Neural progenitor cell (in vitro differentiated cells): Measurements from ENCODE around the gene TNFRSF8.
"Not testable (repeated sequence)": the region's sequence is repeated elsewhere in the genome, so short reads cannot be mapped to it uniquely, and the experiment has no call there.

Source experiments
- EZH2phosphoT487 ChIP-seq: fragments of 200-600 bp; sonication (generic); IDR thresholded peaks from 2 replicates; pipeline ENCODE4 v1.6.1; 2017; ENCODE audit warnings: antibody characterized with exemption
- TF ChIP-seq, protein P1 (sequence below): fragments of 200-600 bp; sonication (generic); IDR thresholded peaks from 2 replicates; pipeline ENCODE4 v1.5.1; 2017; ENCODE audit warnings: antibody characterized with exemption, mild to moderate bottlenecking

DNA sequence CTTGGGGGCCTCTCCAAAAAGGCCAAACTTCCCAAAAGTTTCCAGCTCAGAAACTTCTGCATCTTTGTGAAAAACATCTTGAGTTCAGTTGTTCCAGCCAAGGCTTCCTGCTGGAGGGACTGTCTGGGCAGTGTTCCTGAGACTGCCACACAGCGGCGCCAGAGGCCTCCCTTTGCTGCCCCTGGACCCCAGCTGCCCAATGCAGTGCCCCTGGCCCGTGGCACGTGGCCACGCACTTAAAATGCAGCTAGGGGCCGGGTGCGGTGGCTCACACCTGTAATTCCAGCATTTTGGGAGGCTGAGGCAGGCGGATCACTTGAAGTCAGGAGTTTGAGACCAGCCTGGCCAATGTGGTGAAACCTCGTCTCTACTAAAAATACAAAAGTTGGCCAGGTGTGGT lies 43.8 kb downstream of the TNFRSF8 start:
- TF ChIP-seq, protein P1, sequence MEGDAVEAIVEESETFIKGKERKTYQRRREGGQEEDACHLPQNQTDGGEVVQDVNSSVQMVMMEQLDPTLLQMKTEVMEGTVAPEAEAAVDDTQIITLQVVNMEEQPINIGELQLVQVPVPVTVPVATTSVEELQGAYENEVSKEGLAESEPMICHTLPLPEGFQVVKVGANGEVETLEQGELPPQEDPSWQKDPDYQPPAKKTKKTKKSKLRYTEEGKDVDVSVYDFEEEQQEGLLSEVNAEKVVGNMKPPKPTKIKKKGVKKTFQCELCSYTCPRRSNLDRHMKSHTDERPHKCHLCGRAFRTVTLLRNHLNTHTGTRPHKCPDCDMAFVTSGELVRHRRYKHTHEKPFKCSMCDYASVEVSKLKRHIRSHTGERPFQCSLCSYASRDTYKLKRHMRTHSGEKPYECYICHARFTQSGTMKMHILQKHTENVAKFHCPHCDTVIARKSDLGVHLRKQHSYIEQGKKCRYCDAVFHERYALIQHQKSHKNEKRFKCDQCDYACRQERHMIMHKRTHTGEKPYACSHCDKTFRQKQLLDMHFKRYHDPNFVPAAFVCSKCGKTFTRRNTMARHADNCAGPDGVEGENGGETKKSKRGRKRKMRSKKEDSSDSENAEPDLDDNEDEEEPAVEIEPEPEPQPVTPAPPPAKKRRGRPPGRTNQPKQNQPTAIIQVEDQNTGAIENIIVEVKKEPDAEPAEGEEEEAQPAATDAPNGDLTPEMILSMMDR: peak; percentile 65
- not testable (repeated sequence) for TF ChIP-seq EZH2phosphoT487
